ENCODE measurements around the gene SLC10A7.

Gene SLC10A7

DNA sequence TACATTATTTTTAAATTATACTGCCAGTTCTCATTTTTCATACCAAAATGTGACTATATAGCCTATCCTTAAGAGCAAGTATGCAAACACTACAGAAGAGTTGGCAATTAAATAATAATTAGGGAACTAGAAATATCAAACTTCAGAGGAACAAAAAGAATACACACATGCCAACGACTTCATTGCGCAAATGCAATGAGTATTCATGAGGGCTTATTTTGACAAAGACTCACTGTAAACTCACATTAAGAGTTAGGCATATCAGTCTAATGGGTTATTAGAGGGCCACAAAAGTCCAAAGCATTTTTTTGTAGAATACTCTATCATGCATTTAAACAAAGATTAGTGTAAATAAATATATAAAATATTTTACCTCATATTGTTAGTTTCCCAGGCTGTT lies 31.6 kb downstream of the SLC10A7 start:
- no peak for DNase-seq

DNA sequence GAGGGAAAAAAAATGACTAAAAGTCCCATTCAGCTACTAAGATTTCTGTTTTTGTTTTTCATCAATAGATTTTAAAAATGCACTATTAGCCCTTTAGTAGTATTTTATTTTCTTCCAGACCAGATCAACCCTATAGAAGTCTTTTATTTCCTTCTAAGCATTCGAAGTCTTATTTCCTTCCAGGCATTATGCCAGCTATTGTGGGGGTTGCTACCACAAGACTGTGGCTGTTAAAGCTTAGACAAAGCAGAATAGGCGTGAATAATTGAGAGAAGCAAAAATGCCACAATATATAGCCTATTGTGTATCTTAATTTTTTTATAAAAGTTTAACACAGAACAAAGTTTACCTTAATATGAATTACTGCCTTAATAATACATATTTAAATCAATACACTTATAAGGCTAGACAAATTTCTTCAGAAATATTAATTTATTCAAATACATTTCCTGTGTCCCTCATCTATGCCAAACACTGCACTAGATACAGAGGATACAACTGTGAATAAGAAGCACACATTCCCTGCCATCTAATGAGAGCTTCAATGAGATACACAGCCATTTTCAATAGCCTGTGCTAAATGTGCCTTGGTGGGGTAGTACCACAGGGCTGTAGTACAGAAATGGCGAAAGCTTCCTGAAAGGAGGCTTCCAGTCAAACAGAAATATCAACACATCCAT lies 33.1 kb downstream of the SLC10A7 start:
- no peak for DNase-seq

DNA sequence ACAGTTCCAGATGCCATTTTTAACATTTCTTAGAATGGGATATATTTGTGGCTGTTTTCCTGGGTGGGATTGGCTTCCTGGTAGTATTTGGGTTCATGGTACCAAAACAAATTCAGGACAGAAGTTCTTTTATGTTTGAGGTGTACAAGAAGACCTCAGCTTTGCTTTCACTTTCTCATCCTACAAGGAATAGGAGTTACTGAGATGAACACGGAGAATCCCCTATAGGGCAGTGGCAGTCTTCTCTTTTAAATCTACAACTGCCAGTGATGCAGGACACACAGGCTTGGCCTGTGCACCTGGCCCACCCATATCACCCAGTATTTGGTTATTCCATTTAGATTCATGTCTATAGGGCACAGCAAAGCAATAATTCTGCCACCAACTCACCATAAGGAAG lies 35.2 kb downstream of the SLC10A7 start:
- DNase-seq: no peak

DNA sequence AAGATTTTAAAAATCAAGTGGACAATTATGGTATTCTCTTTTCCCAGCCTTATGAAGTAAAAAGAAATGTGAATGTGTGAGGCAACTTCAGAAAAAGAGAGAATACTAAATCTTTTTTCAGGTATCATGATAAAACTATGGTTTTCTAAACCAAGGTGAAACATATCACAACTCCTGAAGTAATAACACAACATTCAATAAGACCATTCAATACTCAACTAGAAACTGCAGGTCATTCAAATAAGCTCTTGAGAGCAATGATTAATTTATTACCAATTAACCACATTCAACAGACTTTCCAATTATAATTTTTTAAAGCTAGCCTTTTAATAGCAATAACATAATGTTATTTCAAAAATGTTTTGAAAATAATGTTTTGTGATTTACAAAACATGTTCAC lies 35.8 kb downstream of the SLC10A7 start:
- DNase-seq: no peak

DNA sequence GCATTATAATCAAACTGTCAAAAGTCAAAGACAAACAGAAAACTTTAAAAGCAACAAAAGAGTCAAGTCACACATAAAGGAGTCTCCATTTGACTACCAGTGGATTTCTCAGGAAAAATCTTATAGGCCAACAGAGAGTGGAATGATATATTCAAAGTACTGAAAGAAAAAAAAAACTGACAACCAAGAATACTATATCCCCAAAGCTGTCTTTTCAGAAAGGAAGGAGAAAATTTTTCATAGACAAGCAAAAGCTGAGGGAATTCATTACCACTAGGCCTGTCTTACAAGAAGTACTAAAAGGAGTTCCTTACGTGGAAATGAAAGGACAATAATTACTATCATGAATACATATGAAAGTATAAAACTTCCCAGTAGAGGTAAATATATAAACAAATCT lies 39.0 kb downstream of the SLC10A7 start:
- DNase-seq: no peak

DNA sequence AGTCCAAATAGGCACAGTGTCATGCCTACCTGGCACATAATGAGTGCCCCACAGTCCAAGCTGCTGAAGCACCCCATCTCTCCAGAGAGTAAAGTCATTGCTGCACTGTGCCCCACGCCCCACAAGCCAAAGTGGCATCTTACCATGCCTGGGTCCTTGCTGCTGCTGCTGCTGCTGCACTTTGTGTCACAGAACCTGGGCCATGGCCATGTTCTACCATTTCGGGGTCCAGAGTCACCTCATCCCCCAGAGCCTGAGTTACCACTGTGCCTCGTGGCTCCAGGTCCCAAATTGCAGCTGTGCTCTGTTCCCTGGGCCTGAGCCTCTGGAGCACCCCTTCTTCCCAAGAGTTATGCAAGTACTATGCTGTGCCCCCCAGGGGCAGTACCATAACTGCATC lies 40.5 kb downstream of the SLC10A7 start:
- no peak for DNase-seq

DNA sequence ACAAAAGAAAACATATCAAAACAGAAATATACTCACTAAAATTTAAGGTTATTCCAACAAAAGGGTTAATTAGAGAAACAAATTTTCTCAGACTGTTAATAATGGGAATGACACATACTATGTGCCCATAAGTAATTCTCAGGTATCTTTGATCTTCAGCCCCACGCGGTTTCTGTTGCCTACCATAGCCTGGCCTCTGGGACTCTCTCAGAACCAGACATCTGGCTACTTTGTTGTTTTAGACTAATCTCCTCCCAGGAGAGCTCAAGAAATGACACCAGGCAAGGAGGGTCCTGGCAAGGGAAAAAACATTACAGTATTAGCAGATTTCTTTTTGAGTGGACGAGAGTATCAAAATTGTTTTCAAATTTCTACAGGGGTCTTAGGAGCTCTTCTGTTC lies 43.7 kb downstream of the SLC10A7 start:
- no peak for DNase-seq

DNA sequence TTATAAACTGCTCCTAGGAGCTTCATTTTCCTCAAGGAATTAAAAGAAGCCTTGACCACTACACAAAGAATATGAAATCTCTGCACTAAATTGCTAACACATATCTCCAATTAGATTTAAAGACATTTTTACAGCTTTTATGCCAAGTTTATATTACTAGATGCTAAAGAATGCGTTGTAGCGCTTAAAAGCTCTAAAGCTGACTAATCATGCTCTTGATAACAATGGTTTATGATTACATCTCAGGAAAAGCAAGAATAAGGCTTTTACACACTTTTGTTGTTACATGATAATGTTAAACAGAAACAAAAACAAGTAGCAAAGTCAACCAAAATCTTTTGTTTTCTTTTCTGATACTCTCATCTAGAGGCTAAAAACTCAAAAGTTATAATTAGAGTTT lies 44.7 kb downstream of the SLC10A7 start:
- no peak for DNase-seq

DNA sequence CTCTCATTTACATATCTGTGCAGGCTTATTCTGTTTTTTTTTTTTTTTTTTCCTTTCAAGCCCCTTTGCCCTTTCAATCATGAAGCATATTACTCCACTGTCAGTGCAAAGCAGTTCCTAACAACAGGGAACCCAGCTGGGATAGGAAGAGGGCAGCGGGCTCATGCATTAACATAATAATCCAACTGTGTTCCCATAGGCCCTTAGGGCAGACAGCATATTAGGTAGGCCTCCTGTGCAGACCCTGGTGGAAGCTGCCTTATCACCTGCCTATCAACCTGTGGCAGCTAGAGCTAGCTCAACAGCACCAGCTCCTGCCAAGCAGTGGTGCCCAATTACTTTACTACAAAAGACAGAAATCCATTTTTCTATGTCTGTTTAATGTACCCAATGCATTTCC lies 49.3 kb downstream of the SLC10A7 start:
- DNase-seq: no peak

DNA sequence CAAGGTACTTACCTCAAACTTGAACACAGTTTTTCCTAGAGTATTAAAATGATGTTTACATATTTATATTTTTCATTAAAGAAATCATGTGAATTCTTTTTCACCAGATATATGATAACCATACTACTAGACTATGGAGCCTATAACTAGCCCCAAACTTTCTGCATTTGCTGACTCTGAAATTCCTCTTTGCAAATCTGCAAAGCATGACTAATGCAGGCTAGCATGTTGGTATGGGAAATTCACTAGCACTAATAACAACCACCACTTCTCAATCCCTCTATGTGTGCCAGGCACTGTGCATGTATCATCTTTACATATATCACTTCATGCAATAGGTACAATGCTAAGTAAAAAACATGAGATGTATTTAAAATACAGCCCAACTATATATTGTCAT lies 51.1 kb downstream of the SLC10A7 start:
- no peak for DNase-seq

DNA sequence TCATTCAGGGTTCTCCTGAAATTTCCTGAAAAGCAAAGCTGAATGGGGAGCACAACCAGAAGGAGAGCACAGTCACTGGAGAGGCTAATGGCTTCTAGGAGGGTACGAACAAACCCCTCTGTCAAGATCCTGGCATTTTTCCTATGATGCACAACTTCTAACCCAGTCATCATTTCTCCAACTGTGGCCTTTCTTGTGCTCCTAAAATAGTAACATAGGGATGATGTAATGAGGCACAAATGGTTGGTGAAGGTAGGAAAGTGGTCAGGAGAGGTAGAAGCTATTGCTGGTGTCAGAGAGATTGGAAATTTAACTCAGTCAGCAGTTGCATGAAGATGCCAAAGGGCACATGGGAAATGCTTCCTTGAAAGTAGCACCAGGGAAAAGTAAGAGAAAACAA lies 52.7 kb downstream of the SLC10A7 start:
- DNase-seq: no peak

DNA sequence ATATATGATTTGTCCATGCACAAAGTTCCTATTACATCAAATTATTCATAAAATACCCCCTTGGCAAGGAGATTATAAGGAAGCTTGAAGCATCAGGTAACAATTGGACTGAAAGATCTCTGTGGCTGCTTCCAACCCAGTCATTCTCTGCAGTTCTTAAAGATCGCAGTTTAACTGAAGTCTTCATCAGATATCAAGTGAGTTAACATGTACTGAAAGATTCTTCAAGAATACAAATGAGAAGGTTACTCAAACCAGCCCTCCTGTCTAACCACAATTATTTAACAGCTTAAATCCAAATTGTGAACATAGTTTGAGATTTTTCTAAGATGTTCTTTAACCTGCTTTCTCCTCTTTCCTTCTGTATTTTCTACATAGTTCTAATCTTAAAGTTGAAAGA lies 56.1 kb downstream of the SLC10A7 start:
- no peak for DNase-seq

DNA sequence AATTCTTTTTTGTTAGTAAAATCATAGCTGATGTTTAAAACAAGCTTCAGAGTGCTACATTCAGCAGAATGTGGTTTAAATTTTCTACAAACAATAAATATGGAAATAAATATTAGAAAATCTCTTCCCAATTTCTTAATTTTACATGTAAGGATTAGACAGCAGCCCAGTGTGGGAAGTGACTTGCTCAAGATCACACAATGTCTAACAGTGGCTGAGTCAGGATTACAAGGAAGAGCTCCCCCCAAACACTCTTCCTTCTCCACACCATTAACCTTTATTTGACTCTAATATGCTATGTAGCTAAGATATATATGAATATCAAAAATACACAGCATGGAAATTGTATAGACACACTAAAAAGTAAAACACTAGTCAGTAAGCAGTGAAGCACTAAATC lies 59.5 kb downstream of the SLC10A7 start:
- no peak for DNase-seq

DNA sequence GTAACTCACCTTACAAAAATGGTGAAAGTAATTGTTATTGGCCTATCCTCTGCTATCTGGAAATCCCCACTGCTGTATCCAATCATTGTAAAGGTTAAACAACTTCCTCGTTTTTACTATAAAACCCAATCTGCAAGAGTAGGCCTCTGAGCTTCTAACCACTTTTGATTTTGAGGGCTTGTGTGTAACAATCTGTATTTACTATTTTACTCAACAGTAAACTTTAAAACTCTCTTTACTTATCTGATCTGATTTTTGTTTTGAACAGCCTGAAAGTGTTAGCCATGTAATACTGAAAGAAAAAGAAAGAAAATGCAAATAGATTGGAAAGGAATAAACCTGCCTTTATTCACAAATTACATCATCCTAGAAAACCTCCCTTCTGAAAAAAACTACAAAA lies 63.1 kb downstream of the SLC10A7 start:
- DNase-seq: no peak

DNA sequence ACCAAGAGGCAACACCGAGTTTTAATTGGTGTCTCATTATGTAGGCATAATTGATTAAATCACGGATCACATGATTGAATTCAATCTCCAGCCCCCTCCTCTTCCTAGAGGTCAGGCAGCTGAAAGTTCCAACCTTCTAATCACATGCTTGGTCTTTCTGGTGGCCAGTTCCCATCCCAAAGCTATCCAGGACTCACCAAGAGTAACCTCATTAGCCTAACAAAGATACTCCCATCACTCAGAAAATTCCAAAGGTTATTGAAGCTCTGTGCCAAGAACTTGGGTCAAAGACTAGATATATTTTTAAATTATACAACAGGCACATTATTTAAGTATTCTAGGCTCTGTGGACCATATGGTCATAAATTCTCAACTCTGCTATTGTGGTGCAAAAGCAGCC lies 65.1 kb downstream of the SLC10A7 start:
- DNase-seq: no peak

DNA sequence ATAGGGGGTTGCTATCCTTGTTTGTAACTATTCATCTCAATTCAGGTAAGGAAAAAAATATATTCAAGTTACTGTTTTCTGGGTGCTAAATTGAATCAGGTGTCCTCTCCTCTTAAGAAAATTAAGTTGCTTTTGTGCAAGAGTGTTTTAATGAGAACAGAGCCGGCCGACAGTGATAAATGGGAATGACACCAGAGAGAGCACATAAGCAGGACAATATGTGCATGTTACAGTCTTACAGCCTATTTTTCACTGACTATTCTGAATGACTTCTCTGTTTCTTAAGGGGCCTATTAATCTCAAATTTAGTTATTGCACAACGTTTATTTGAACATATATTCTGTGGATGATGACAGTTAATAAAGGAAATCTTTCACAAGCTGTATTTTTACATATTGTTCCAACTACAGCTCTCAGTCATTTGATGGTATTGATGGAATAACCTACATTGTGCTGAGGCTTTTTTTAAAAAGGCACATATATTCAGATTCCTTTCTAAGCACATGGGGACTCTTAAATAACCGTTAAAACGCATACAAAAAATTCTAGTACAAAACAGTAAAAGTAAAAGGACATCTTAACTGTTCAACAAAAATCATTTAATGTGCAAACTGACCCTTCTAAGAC lies 68.4 kb downstream of the SLC10A7 start:
- no peak for DNase-seq

DNA sequence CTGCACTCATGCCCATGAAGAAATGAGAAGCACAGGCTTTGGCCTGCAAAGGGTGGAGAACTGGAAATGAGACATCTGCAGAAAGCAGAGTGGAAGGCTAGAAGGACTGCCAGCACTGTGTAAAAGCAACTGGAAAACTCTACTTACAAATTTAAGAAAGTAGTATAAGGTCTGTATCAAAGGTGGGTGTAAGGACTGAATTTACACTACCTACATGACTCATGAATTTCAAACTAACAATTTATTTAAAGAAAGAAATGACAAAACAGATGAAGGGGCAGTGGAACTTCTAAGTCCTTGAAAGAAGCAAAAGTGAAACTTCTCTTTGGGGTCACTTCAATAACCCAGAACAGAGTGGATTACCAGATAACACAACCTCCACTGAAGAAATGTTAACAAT lies 71.2 kb downstream of the SLC10A7 start:
- DNase-seq: no peak

DNA sequence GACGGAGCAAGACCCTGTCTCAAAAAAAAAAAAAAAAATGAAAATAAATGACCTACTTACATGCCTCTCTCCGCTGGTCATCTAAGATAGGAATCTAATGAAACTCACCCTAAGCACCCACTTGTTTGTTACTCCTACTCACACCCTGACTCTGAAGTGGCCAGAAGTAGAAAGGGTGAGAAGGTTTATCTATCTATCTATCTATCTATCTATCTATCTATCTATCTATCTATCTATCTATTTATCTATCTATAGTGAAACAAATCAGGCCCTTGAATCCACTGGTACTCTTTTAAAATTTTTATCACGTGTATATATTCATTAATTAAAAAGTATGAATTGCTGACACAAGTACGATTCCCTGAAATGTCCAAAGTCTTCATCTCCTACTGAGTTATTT lies 75.2 kb downstream of the SLC10A7 start:
- no peak for DNase-seq

DNA sequence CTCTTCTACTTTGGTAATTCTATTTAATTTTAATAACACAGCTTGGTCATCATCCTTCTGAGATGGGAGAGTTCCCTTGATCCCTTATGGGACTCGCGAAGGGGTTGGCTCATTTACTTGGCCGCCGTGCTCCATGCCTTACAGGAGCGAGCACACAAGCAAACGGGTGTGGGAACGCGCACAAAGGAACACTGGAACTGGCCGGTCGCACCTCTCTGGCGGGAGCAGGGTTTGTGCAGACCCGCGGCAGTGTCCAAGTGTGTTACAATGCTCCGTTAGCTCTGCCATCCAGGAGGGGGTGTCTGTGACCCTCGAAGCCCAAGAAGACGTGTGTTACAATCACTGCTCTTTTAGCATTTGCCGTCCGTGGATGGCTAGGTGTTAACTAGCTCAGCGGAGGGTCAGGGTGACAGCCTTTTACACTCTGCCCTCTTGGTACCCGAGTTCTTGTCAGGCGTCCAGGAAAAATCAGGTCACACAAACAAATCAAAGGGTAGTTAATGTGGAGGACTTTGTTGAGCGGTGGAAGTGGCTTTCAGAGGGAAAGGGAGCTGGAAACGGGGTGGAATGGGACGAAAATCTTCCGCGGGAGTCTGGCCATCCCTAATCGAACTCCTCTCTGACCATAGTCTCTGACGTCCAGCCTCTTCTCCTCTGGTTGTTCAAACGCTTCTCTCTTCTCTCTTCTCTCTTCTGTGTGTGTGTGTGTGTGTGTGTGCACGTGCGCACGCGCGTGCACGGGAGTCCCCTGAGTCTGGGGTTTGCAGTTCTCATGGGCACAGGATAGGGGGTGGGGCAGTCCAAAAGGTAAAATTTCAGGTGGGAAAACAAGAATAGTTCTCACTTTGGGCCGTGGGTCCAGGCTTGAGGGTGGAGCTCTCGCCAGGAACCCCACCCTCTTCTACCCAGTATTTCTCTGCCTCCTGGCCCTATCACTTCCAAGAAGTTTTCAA lies 76.3 kb downstream of the SLC10A7 start:
- DNase-seq: no peak

DNA sequence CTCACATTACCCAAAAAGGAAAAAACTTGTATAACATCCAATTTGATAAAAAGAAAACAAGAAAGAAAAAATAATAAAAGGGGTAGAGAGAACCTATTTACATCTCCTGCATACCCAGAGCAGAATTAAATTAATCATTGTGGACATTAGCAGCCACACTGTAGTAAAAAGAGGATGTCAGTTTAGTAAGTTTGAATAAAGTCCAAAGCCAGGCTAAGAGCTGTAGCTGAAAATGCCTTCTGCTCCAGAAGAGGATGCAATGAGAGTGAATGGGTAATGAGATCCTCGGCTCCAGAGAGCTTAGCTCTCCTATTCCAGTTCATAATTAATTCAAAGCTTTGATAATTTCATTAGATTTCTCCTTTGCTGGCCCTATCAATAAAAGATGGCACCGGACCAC lies 78.2 kb downstream of the SLC10A7 start:
- no peak for DNase-seq

DNA sequence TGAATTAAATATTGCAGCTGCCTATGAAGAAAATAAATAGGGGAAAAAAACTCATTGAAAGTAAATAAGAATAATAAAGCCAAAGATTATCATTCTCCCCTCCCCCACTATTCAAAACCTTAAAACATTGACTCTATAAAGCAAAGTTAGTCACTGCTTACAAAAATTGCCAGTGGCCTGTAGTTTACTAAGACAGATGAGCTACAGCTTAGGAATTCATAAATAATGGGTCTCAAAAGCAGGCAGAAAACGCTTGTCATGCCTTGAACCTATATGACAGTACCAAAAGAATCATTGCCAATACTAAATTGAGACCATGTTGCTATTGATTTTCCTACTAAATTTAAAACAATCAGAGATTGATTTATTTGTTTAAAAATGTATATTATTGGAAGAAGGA lies 78.9 kb downstream of the SLC10A7 start:
- no peak for DNase-seq

DNA sequence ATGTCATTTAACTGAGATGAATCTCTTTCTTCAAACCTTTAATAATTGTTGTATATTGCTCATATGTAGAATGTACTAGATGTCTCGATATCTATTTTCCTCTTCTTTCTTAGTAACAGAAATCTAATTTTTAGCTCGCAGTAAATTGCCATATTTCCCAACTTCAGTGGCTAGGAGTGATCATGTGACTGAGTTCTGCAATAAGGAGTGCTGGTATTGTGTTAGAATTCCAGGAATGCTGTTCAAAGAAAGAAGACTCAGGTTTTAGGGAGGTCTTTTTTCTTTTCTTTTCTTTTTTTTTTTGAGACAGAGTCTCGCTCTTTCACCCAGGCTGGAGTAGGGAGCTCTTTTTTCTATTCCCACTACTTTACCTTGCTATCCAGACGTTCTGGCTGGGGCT lies 81.7 kb downstream of the SLC10A7 start:
- no peak for DNase-seq

DNA sequence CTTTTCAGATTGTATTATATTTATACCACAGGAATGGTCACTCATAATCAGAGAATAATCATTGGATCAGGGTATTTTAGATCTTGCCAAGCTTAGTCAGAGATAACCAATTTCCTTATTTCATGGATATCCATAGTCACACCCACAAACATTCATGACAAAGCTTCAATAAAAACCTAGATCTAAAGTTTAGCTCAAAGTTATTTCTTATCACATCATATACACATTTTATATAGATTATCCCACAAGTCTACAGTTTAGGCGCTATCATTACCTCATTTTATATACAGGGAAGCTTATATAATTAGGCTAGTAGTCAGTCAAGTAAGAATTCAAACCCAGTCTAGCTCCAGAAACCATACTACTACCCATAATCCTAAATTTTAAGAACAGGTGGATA lies 82.3 kb downstream of the SLC10A7 start:
- no peak for DNase-seq

DNA sequence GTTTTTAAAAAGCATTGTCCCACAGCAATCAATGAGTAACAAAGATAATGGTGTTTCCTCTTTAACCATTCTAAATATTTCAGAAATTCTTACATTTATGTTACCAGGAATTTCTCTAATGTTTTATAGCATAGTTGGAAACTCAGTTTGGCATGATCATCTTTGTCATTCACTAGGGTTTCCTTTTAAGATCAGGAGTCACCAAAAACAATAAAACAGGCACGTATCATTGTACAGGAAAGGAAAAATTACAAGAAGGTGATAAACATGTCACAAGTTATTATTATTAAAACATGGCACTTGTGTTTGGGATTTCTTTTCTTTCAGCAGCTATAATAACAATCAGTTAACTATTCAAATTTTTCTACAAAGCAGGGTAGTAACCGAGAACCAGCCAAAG lies 84.0 kb downstream of the SLC10A7 start:
- no peak for DNase-seq

Data from NCI-H446 treated with DMSO at 0.1 percent for 48 hours (cell line).